ENCODE data around the gene PTPN7. TPM values are rescaled to one million over a fixed set of nuclear protein-coding genes. Genes with fewer than 3 reads are reported as not detected.

Gene PTPN7
- total RNA-seq, 1 donor from 2014 or later = 8.5 TPM

GRCh38 chr1:202200112-202200548 lies 39.7 kb upstream of the PTPN7 start:
- Histone ChIP-seq H3K4me1 (no peaks in the 10 kb centered on the region), H3K9me3 (no peaks in the 10 kb centered on the region), H3K4me3 (no peak overlapping the region), H3K36me3 (no peaks in the 10 kb centered on the region), H3K27me3 (ENCODE audit: low read depth) (no peaks in the 10 kb centered on the region), H3K27ac (no peak overlapping the region)
- ATAC-seq (no peak), DNase-seq (no peak)
- intact Hi-C loops (cut with DNase I) = no loop called here
- TF ChIP-seq CTCF (IDR thresholded peaks at IDR 0.05) = no peak

GRCh38 chr1:202199040-202199889 lies 38.9 kb upstream of the PTPN7 start:
- no peaks in the 10 kb centered on the region for H3K9me3 ChIP-seq
- H3K27me3 ChIP-seq (ENCODE audit: low read depth) = peaks cover under 1% of the 10 kb centered on the region
- intact Hi-C loops (cut with DNase I) = loop anchor here (10.0 kb wide), 1 partner anchor 116 kb away; no protein-coding TSS in a partner anchor
- no peaks in the 10 kb centered on the region for H3K4me1 ChIP-seq
- H3K36me3 ChIP-seq = no peaks in the 10 kb centered on the region
- TF ChIP-seq CTCF (IDR thresholded peaks at IDR 0.05) = no peak
- H3K4me3 ChIP-seq = no peak overlapping the region
- ATAC-seq (peak; percentile 12 to 14), DNase-seq (no peak)
- H3K27ac ChIP-seq = no peak overlapping the region

GRCh38 chr1:202198366-202198724 lies 37.9 kb upstream of the PTPN7 start:
- ATAC-seq = no peak
- DNase-seq = no peak
- Histone ChIP-seq H3K27ac (no peak overlapping the region), H3K9me3 (no peaks in the 10 kb centered on the region), H3K4me3 (no peak overlapping the region), H3K4me1 (peaks cover 1% of the 10 kb centered on the region), H3K27me3 (ENCODE audit: low read depth) (peaks cover 10% of the 10 kb centered on the region), H3K36me3 (no peaks in the 10 kb centered on the region)
- intact Hi-C loops (cut with DNase I) = loop anchor here (10.0 kb wide), 1 partner anchor 116 kb away; no protein-coding TSS in a partner anchor
- TF ChIP-seq CTCF (IDR thresholded peaks at IDR 0.05) = no peak

- no peak for TF ChIP-seq CTCF (IDR thresholded peaks at IDR 0.05)
- Histone ChIP-seq H3K4me3 (no peak overlapping the region), H3K4me1 (peaks cover 6% of the 10 kb centered on the region), H3K36me3 (no peaks in the 10 kb centered on the region), H3K9me3 (no peaks in the 10 kb centered on the region), H3K27me3 (ENCODE audit: low read depth) (peaks cover 15% of the 10 kb centered on the region), H3K27ac (no peak overlapping the region)
- intact Hi-C loops (cut with DNase I) = loop anchor here (10.0 kb wide), 1 partner anchor 117 kb away; no protein-coding TSS in a partner anchor
- ATAC-seq (no peak), DNase-seq (no peak)
Observed at GRCh38 chr1:202197653-202198365, 37.4 kb upstream of the PTPN7 start.

GRCh38 chr1:202194328-202194648 lies 33.9 kb upstream of the PTPN7 start:
- Histone ChIP-seq H3K4me1 (peaks cover 6% of the 10 kb centered on the region), H3K27me3 (ENCODE audit: low read depth) (peaks cover 19% of the 10 kb centered on the region), H3K9me3 (no peaks in the 10 kb centered on the region), H3K27ac (no peak overlapping the region), H3K4me3 (no peak overlapping the region), H3K36me3 (no peaks in the 10 kb centered on the region)
- DNase-seq (peak; percentile 37), ATAC-seq (no peak)
- TF ChIP-seq CTCF (IDR thresholded peaks at IDR 0.05) = no peak
- intact Hi-C loops (cut with DNase I) = loop anchor here (10.0 kb wide), 1 partner anchor 121 kb away; no protein-coding TSS in a partner anchor
